ENCODE data around the gene KRTAP5-7. TPM values are rescaled to one million over a fixed set of nuclear protein-coding genes. Genes with fewer than 3 reads are reported as not detected.
"Not testable (repeated sequence)": the region's sequence is repeated elsewhere in the genome, so short reads cannot be mapped to it uniquely, and the experiment has no call there.

The KRTAP5-7 gene
- total and polyA plus RNA-seq, 2 donors from 2014 or later: 0.22 TPM; not detected in 1

DNA sequence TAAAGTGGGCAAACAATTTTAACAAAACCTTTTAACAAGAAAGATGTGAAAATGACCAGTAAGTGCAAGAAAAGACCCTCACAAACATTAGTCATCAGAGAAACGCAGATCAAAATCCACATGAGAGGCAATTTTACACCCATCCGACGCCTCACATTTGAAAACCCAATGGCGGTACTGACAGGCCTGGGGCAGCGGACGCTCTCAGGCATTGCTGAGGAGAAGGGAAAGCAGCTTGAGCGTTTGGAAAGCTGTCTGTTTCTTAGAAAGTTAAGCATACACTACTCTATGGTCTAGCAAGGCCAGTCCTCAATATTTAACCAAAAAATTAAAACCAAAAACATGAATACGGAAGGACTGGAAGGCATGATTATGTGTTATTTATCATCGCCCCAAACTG lies 8.8 kb downstream of the KRTAP5-7 start:
- no peaks in the 10 kb centered on the region for H3K27me3 ChIP-seq (ENCODE audit: control insufficient read depth, insufficient read depth, low read length)
- H3K4me1 ChIP-seq (ENCODE audit: control insufficient read depth in 2 of 3, insufficient read depth in 2 of 3, low read depth in 1 of 3, low read length in 3 of 3): peaks cover 0 to 5% (median 0%) of the 10 kb centered on the region in 3 donors
- H3K36me3 ChIP-seq (ENCODE audit: control insufficient read depth in 2 of 3, insufficient read depth in 3 of 3, low read length in 3 of 3): no peaks in the 10 kb centered on the region
- peak in 1 of 5 donors; percentile 7 for DNase-seq
- no peak for FAIRE-seq
- no peaks in the 10 kb centered on the region for H3K9me3 ChIP-seq (ENCODE audit: control insufficient read depth in 2 of 3, insufficient read depth in 1 of 3, low read length in 3 of 3)
- intact Hi-C loops (cut with DNase I): no loop called here
- no peak overlapping the region for H3K4me3 ChIP-seq (ENCODE audit: low read length in 3 of 3)
- H3K9ac ChIP-seq (ENCODE audit: low read length in 3 of 3): no peak overlapping the region
- TF ChIP-seq CTCF (IDR thresholded peaks at IDR 0.05; ENCODE audit: borderline replicate concordance, extremely low read depth, insufficient read depth): no peak
- H3K27ac ChIP-seq (ENCODE audit: low read depth in 2 of 2, low read length in 2 of 2): no peak overlapping the region

DNA sequence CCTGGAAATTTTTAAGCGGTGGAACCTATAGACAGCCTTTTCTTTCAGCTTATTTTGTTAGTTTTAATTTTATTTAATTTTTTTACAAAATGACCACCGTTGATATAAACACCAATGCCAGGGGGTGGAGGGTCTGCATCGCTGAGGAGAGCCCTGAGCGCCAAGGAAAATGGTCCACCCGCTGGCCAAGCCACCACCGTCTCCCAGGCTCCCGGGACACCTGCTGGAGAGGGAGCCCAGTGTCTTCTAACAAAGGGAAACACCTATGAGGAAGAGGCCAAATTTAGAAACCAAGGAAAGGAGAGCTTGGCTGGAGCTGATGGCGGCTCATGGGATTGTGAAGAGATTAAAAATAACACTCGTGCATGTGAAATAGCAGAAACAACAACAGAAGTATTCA lies 10.5 kb downstream of the KRTAP5-7 start:
- H3K9ac ChIP-seq (ENCODE audit: low read length in 3 of 3): no peak overlapping the region
- H3K36me3 ChIP-seq (ENCODE audit: control insufficient read depth in 2 of 3, insufficient read depth in 3 of 3, low read length in 3 of 3): no peaks in the 10 kb centered on the region
- no peak overlapping the region for H3K27ac ChIP-seq (ENCODE audit: low read depth in 2 of 2, low read length in 2 of 2)
- intact Hi-C loops (cut with DNase I): no loop called here
- H3K4me3 ChIP-seq (ENCODE audit: low read length in 3 of 3): no peak overlapping the region
- peaks cover 0 to 5% (median 0%) of the 10 kb centered on the region in 3 donors for H3K4me1 ChIP-seq (ENCODE audit: control insufficient read depth in 2 of 3, insufficient read depth in 2 of 3, low read depth in 1 of 3, low read length in 3 of 3)
- FAIRE-seq (no peak), DNase-seq (no peak)
- TF ChIP-seq CTCF (IDR thresholded peaks at IDR 0.05; ENCODE audit: borderline replicate concordance, extremely low read depth, insufficient read depth): no peak
- no peaks in the 10 kb centered on the region for H3K9me3 ChIP-seq (ENCODE audit: control insufficient read depth in 2 of 3, insufficient read depth in 1 of 3, low read length in 3 of 3)
- H3K27me3 ChIP-seq (ENCODE audit: control insufficient read depth, insufficient read depth, low read length): no peaks in the 10 kb centered on the region

- H3K9me3 ChIP-seq (ENCODE audit: control insufficient read depth in 2 of 3, insufficient read depth in 1 of 3, low read length in 3 of 3); H3K4me1 ChIP-seq (ENCODE audit: control insufficient read depth in 2 of 3, insufficient read depth in 2 of 3, low read depth in 1 of 3, low read length in 3 of 3); H3K9ac ChIP-seq (ENCODE audit: low read length in 3 of 3); FAIRE-seq; H3K27ac ChIP-seq (ENCODE audit: low read depth in 2 of 2, low read length in 2 of 2); intact Hi-C loops (cut with DNase I); H3K4me3 ChIP-seq (ENCODE audit: low read length in 3 of 3); H3K27me3 ChIP-seq (ENCODE audit: control insufficient read depth, insufficient read depth, low read length); H3K36me3 ChIP-seq (ENCODE audit: control insufficient read depth in 2 of 3, insufficient read depth in 3 of 3, low read length in 3 of 3): not testable (repeated sequence)
- DNase-seq: peak in 2 of 5 donors; percentile 19 to 24
These were observed 11.1 kb downstream of the KRTAP5-7 start, which contains the start of gene KRTAP5-8 for GRCh38 chr11:71537977-71538665. TSS of gene KRTAP5-8 (plus strand) at chr11:71538025. CDS start at chr11:71538056, 31 bp downstream.

- H3K27me3 ChIP-seq (ENCODE audit: control insufficient read depth, insufficient read depth, low read length): no peaks in the 10 kb centered on the region
- no peak overlapping the region for H3K9ac ChIP-seq (ENCODE audit: low read length in 3 of 3)
- no peak for FAIRE-seq
- DNase-seq: peak in 2 of 5 donors; percentile 7 to 26
- no peak overlapping the region for H3K4me3 ChIP-seq (ENCODE audit: low read length in 3 of 3)
- TF ChIP-seq CTCF (IDR thresholded peaks at IDR 0.05; ENCODE audit: borderline replicate concordance, extremely low read depth, insufficient read depth): no peak
- peaks cover 0 to 5% (median 0%) of the 10 kb centered on the region in 3 donors for H3K4me1 ChIP-seq (ENCODE audit: control insufficient read depth in 2 of 3, insufficient read depth in 2 of 3, low read depth in 1 of 3, low read length in 3 of 3)
- no peak overlapping the region for H3K27ac ChIP-seq (ENCODE audit: low read depth in 2 of 2, low read length in 2 of 2)
- intact Hi-C loops (cut with DNase I): no loop called here
- H3K36me3 ChIP-seq (ENCODE audit: control insufficient read depth in 2 of 3, insufficient read depth in 3 of 3, low read length in 3 of 3): no peaks in the 10 kb centered on the region
- H3K9me3 ChIP-seq (ENCODE audit: control insufficient read depth in 2 of 3, insufficient read depth in 1 of 3, low read length in 3 of 3): no peaks in the 10 kb centered on the region
These were observed 11.6 kb downstream of the KRTAP5-7 start for GRCh38 chr11:71538666-71538990.
